Measurements from ENCODE around the gene CSMD2.

The CSMD2 gene

GRCh38 chr1:33791251-33791650 is 373.8 kb downstream of the CSMD2 start:
- no peak for DNase-seq

- no peak for DNase-seq
Observed at GRCh38 chr1:33790577-33790976, 374.5 kb downstream of the CSMD2 start.

- DNase-seq = no peak
Observed at GRCh38 chr1:33784876-33785275, 380.2 kb downstream of the CSMD2 start.

GRCh38 chr1:33782776-33783175 is 382.3 kb downstream of the CSMD2 start:
- DNase-seq = no peak

GRCh38 chr1:33781652-33782051 is 383.4 kb downstream of the CSMD2 start:
- no peak for DNase-seq

- DNase-seq = no peak
Observed at GRCh38 chr1:33777337-33777736, 387.7 kb downstream of the CSMD2 start.

GRCh38 chr1:33768821-33769220 is 396.2 kb downstream of the CSMD2 start:
- no peak for DNase-seq

GRCh38 chr1:33768106-33768505 is 396.9 kb downstream of the CSMD2 start:
- no peak for DNase-seq

GRCh38 chr1:33764149-33764548 is 400.9 kb downstream of the CSMD2 start:
- DNase-seq = no peak

- DNase-seq = no peak
Observed at GRCh38 chr1:33763406-33763805, 401.6 kb downstream of the CSMD2 start.

GRCh38 chr1:33762962-33763361 is 402.1 kb downstream of the CSMD2 start:
- no peak for DNase-seq

- DNase-seq = no peak
Observed at GRCh38 chr1:33762109-33762830, 402.8 kb downstream of the CSMD2 start.

GRCh38 chr1:33758698-33759097 is 406.3 kb downstream of the CSMD2 start:
- DNase-seq = no peak

GRCh38 chr1:33753087-33753856 is 411.8 kb downstream of the CSMD2 start:
- DNase-seq = no peak

GRCh38 chr1:33745942-33746341 is 419.1 kb downstream of the CSMD2 start:
- no peak for DNase-seq

- no peak for DNase-seq
Observed at GRCh38 chr1:33743221-33743998, 421.6 kb downstream of the CSMD2 start.

- DNase-seq = no peak
Observed at GRCh38 chr1:33742663-33743062, 422.4 kb downstream of the CSMD2 start.

- DNase-seq = no peak
Observed at GRCh38 chr1:33741749-33742148, 423.3 kb downstream of the CSMD2 start.

GRCh38 chr1:33740040-33740744 is 424.8 kb downstream of the CSMD2 start:
- DNase-seq = no peak

- DNase-seq = no peak
Observed at GRCh38 chr1:33738976-33739375, 426.1 kb downstream of the CSMD2 start.

- DNase-seq = no peak
Observed at GRCh38 chr1:33738536-33738935, 426.5 kb downstream of the CSMD2 start.

- DNase-seq = no peak
Observed at GRCh38 chr1:33736496-33736895, 428.5 kb downstream of the CSMD2 start.

- no peak for DNase-seq
Observed at GRCh38 chr1:33735624-33736023, 429.4 kb downstream of the CSMD2 start.
